Mesenteric fat pad (tissue), 1 donor: ENCODE measurements around the gene SKIL. TPM values are rescaled to one million over a fixed set of nuclear protein-coding genes. Genes with fewer than 3 reads are reported as not detected.

Experiments used
- DNase-seq: peaks from one replicate; pipeline ENCODE4 v3.0.0-alpha.2; 2020; ENCODE audit warnings: low spot score
- microRNA-seq: library from miRNA; unstranded; fragments of <30 nt; microRNA quantifications from one replicate; pipeline ENCODE4 v1.2.0, GENCODE V29; 2020; ENCODE audit warnings: borderline number of aligned reads
- total RNA-seq: library from RNA; stranded (reverse); fragmentation: NEBNext Ultra II Directional; extraction: Animal tissue kit (Norgen Biotek cat#: 25700); gene quantifications from one replicate; pipeline ENCODE4 v1.2.1, GENCODE V29; 2021
- donor health status: DM: yes; HTN: yes; CAD: no.

Gene SKIL
- total RNA-seq, 1 donor from 2014 or later = 55.8 TPM

DNA sequence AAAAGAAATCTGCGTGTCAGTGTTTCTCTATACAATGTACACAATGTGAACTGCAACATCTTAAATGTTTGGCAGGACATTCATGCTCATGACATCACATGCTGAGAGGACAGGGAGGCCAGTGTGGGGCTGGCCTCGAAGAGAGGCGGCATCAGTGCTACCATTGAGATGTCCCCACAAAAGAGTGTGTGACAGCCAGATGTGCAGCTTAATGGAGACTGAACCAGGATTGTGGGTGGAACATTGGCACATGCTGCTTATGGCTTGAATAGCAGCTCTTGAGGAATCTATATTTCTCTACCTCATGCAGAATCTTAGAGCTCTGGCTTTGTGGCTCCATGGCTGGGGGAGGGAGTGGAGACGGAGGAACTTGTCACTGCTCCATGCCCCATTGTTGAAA lies 79.7 kb downstream of the SKIL start:
- no peak for DNase-seq

DNA sequence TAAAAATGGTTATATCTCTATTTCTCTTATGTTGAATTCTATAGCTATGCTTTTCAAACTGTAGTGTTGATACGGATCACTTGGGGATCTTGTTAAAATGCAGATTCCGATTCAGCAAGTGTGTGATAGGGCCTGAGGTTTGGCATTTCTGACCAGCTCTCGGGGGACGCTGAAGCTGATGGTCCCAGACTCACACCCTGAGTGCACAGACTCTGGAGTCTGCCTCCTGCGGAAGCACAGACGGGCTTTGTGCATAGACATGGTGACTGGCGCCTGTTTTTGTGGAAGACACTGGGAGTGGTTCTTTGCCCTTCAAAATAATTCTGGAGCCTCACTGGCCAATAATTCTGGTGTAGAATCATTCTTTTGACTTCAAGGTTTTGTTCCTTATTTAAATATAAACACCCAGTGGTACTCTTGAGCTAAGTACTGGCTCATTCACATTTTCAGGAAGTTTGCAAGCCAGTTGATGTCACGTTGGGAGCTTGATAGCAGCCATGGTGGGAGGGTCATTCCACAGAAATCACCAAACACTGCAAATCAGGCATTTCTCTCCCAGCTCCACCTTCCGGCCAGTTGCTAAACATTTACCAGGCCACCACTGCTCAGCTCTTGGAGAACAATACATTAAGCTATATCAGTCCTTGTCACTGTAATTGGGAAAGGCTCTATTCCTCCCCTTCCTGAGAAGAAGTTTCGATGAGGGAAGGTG lies 80.3 kb downstream of the SKIL start:
- DNase-seq = no peak

DNA sequence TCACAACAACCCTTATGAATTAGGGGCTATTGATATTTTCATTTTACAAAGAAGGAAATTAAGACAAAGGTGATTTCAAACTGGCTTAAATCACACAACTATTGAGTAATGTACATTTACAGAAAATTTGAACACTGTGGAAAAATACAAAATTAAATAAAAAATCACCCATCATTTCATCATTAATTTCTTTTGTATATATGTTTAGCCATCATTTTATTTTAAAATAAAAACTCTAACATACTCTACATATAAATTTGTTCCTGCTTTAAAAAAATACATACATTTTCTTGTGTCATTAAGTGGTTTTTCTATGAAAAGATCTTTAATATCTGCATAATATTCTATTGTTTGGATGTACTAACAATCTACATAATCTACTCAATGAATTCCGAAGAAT lies 81.3 kb downstream of the SKIL start:
- DNase-seq = no peak

DNA sequence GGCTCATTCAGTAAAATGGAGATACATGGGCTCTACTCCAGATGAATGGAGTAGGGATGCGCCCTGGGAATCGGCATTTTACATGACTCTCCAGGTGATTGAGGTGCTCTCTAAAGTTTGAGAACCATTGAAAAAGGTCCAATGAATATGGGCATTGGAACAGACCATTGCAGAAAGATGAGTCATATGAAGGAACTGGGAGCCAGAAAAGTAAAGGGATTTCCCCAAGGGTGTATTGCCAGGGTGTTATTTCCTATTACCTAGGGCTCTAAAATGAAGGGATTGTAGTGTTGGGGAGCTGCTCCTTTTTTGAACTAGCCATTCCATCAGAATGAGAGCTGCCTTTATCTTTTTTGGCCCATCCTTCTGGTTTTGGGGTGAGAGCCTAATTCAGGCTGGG lies 82.8 kb downstream of the SKIL start:
- no peak for DNase-seq

DNA sequence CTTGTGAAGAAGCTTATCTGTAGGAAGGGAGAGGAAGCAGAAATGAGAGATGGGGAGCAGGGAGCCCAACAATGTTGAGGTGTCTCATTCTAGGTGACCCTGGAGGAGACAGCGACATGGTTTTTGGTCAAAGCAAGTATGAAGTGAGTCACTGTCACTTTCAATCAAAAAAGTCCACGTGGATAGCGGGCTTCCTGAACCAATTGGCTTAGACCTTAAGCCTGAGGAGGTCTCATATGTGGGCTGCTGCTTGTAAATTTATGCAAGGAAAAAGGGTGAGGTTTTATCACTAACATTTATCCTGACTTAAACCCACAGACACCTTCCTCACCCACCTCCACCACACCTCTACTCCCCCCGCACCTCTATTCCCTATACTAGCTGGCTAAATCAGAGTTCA lies 83.9 kb downstream of the SKIL start:
- no peak for DNase-seq

DNA sequence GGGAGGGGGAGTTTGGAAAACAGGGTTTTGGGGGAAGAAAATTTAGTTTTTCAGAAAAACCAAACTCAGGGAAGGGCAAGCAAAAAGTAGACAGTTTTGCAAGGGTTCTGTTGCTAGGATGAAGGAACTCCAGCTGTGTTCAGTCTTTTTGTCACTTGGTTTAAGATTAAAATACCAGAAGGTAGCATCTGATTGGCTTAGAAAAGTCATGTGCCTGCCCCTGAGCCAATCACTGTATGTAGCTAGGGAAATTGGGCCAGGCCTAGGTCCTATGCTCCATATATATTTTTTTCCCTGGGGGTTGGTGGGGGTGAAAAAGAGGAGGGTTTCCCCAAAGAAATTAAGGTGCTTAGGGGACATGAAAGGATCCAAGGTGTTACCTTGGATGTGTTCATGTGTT lies 85.4 kb downstream of the SKIL start:
- no peak for DNase-seq

DNA sequence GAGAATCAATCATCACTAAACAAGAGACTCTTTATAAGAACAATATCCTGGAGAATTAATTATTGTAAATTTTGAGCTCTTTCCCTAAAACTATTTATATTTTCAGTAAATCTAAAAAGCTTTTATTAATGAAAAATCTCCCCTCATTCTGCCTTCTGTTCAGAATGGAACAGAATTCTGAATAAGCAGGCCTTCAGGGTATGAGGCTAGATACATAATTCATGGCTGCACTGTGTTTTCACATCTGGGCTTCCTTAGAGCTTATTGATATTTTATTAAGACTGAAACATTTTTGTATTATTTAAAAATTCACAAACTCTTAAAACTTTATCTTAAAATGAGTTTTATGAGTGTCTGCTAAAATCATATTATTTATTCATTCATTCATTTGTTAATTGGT lies 85.9 kb downstream of the SKIL start:
- no peak for DNase-seq

Small RNA genes lying within 50 kb of the gene (microRNA-seq; reads per million reads assigned to microRNA genes)
- gene MIR6828 = not detected

Other genes starting within 250 kb of the SKIL start
- 66.1 TPM for gene PHC3, start 176.0 kb upstream of the SKIL start, total RNA-seq
- 16.7 TPM for gene PRKCI, start 135.3 kb upstream of the SKIL start, total RNA-seq
- 61.1 TPM for gene CLDN11, start 61.2 kb downstream of the SKIL start, total RNA-seq
- not detected for gene SLC7A14, start 228.4 kb downstream of the SKIL start, total RNA-seq